KOPT-K1 (cell line): ENCODE results near the gene CTSA.

Experiments
- H3K27ac ChIP-seq: fragments of 200-600 bp; sonication (generic); 2 replicates; pipeline ENCODE4 v1.5.1; 2016; ENCODE audit warnings: antibody characterized with exemption, mild to moderate bottlenecking, low read depth, low read length; ENCODE audit not compliant: poor library complexity, severe bottlenecking
- H3K36me3 ChIP-seq: fragments of 200-600 bp; sonication (generic); 2 replicates; pipeline ENCODE4 v1.5.1; 2017; ENCODE audit warnings: antibody characterized with exemption, mild to moderate bottlenecking, low read length, moderate library complexity; ENCODE audit not compliant: insufficient read depth
- H3K9me3 ChIP-seq: fragments of 200-600 bp; sonication (generic); 2 replicates; pipeline ENCODE4 v1.5.1; 2017; ENCODE audit warnings: antibody characterized with exemption, low read length, mild to moderate bottlenecking; ENCODE audit not compliant: insufficient read depth, poor library complexity, severe bottlenecking

CTSA gene

GRCh38 chr20:45882469-45883099, 8.6 kb upstream of the CTSA start:
- Histone ChIP-seq H3K27ac (peak overlapping the region; percentile 35), H3K9me3 (no peaks in the 10 kb centered on the region), H3K36me3 (peaks cover 42% of the 10 kb centered on the region)

GRCh38 chr20:45883100-45883469, 8.1 kb upstream of the CTSA start:
- Histone ChIP-seq H3K9me3 (no peaks in the 10 kb centered on the region), H3K36me3 (peaks cover 37% of the 10 kb centered on the region), H3K27ac (peak overlapping the region; percentile 35)

- peaks cover 32% of the 10 kb centered on the region for H3K36me3 ChIP-seq
Measured at GRCh38 chr20:45886590-45887345, 4.4 kb upstream of the CTSA start.

GRCh38 chr20:45887346-45887715, 3.8 kb upstream of the CTSA start, which contains the start of gene SPATA25:
Gene SPATA25 (minus strand): TSS chr20:45887622. CDS start chr20:45887590, 32 bp downstream.
- H3K36me3 ChIP-seq: peaks cover 32% of the 10 kb centered on the region
- peak within 1 kb of the TSS; percentile 23 for H3K27ac ChIP-seq
- no peaks in the 10 kb centered on the region for H3K9me3 ChIP-seq

More at GRCh38 chr20:45886590-45887345, 4.4 kb upstream of the CTSA start:
- H3K27ac ChIP-seq: peak overlapping the region; percentile 23
- no peaks in the 10 kb centered on the region for H3K9me3 ChIP-seq

- H3K27ac ChIP-seq: no peak overlapping the region
- H3K9me3 ChIP-seq: no peaks in the 10 kb centered on the region
- H3K36me3 ChIP-seq: peaks cover 29% of the 10 kb centered on the region
Measured at GRCh38 chr20:45888681-45889080, 2.5 kb upstream of the CTSA start.

GRCh38 chr20:45890077-45890984, 804 bp upstream of the CTSA start:
- Histone ChIP-seq H3K36me3 (peaks cover 38% of the 10 kb centered on the region), H3K27ac (peak overlapping the region; percentile 69), H3K9me3 (no peaks in the 10 kb centered on the region)

GRCh38 chr20:45892049-45892825, 1.1 kb downstream of the CTSA start:
- Histone ChIP-seq H3K27ac (no peak overlapping the region), H3K9me3 (no peaks in the 10 kb centered on the region), H3K36me3 (peaks cover 39% of the 10 kb centered on the region)

- Histone ChIP-seq H3K9me3 (no peaks in the 10 kb centered on the region), H3K27ac (no peak overlapping the region), H3K36me3 (peaks cover 46% of the 10 kb centered on the region)
Measured at GRCh38 chr20:45892828-45893500, 1.8 kb downstream of the CTSA start.

GRCh38 chr20:45893831-45894230, 2.7 kb downstream of the CTSA start:
- Histone ChIP-seq H3K27ac (no peak overlapping the region), H3K36me3 (peaks cover 55% of the 10 kb centered on the region), H3K9me3 (no peaks in the 10 kb centered on the region)

- Histone ChIP-seq H3K36me3 (peaks cover 56% of the 10 kb centered on the region), H3K27ac (no peak overlapping the region), H3K9me3 (no peaks in the 10 kb centered on the region)
Measured at GRCh38 chr20:45894797-45895196, 3.7 kb downstream of the CTSA start.

GRCh38 chr20:45896641-45897161, 5.6 kb downstream of the CTSA start:
- Histone ChIP-seq H3K27ac (no peak overlapping the region), H3K9me3 (no peaks in the 10 kb centered on the region), H3K36me3 (peaks cover 56% of the 10 kb centered on the region)

- Histone ChIP-seq H3K9me3 (no peaks in the 10 kb centered on the region), H3K27ac (no peak overlapping the region), H3K36me3 (peaks cover 56% of the 10 kb centered on the region)
Measured at GRCh38 chr20:45897289-45897688, 6.2 kb downstream of the CTSA start.

GRCh38 chr20:45897692-45898091, 6.6 kb downstream of the CTSA start:
- Histone ChIP-seq H3K36me3 (peaks cover 54% of the 10 kb centered on the region), H3K27ac (no peak overlapping the region)

GRCh38 chr20:45898285-45898684, 7.2 kb downstream of the CTSA start:
- no peak overlapping the region for H3K27ac ChIP-seq
- peaks cover 48% of the 10 kb centered on the region for H3K36me3 ChIP-seq
- H3K9me3 ChIP-seq: no peaks in the 10 kb centered on the region

More at GRCh38 chr20:45897692-45898091, 6.6 kb downstream of the CTSA start:
- H3K9me3 ChIP-seq: no peaks in the 10 kb centered on the region
